ENCODE data around the gene EPB41L3. TPM values are rescaled to one million over a fixed set of nuclear protein-coding genes. Genes with fewer than 3 reads are reported as not detected.

Gene EPB41L3
- total and polyA plus RNA-seq, 2 experiments from 2014 or later, result 20.8 to 24.5 TPM

DNA sequence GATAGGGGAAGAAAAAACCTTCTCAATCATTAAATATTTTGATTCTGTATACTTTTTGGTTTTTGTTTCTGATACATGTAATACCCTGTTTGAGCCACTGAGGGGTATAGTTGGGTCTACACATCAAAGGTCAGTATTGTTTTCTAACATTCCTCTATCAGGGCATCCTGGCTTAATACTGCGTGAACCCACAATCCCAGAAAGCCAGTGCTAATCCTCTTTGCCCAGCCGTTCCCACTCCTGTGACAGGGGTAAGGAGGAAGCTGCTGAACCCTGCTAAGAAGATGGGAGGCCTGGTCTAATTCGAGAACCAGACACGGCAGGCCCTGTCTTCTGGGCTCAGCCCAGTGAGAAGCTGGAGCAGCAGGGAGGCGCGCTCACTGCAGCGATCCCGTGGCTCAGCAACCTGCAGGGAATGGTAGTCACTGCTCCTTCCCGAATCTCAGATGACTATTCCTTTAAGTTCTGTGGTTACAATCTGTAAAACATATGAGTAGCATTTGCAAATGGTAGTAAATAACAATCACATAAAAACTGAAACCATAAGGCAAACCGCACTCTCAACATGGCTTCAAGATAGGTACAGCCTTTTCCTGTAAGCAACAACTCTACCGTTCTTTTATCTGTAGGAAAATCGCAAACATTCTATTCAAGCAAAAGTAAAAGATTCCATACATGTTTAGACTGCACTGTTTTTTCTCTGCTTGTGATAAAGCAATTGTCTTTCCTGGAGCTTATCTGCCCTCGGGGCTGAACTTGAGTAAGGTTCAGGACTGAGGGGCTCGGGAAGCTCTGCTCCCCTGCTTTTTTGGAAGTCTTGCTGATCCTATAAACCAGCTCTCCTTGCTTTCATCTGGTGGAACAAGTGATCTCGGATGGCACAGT is 87.0 kb downstream of the EPB41L3 start:
- peaks cover 27% of the 10 kb centered on the region for H3K4me1 ChIP-seq (ENCODE audit: insufficient read depth)
- WGBS (ENCODE audit: low lambda C conversion rate, missing lambda C conversion rate), result 19% methylated on average over 15 of the region's 15 CpGs
- no peaks in the 10 kb centered on the region for H3K79me2 ChIP-seq
- peak; percentile 32 for DNase-seq (ENCODE audit: low spot score)
- no peaks in the 10 kb centered on the region for H3K27me3 ChIP-seq
- no peaks in the 10 kb centered on the region for H4K20me1 ChIP-seq (ENCODE audit: insufficient read depth, poor library complexity, severe bottlenecking)
- peak overlapping the region; percentile 10 for H3K27ac ChIP-seq
- no peak overlapping the region for H3K4me3 ChIP-seq
- no peaks in the 10 kb centered on the region for H3K36me3 ChIP-seq (replicated peaks; ENCODE audit: insufficient read depth, low read depth)
- peak overlapping the region; percentile 38 for H2AFZ ChIP-seq
- no peak for TF ChIP-seq EZH2 (IDR thresholded peaks at IDR 0.05; ENCODE audit: borderline replicate concordance)
- TF ChIP-seq, protein P1, sequence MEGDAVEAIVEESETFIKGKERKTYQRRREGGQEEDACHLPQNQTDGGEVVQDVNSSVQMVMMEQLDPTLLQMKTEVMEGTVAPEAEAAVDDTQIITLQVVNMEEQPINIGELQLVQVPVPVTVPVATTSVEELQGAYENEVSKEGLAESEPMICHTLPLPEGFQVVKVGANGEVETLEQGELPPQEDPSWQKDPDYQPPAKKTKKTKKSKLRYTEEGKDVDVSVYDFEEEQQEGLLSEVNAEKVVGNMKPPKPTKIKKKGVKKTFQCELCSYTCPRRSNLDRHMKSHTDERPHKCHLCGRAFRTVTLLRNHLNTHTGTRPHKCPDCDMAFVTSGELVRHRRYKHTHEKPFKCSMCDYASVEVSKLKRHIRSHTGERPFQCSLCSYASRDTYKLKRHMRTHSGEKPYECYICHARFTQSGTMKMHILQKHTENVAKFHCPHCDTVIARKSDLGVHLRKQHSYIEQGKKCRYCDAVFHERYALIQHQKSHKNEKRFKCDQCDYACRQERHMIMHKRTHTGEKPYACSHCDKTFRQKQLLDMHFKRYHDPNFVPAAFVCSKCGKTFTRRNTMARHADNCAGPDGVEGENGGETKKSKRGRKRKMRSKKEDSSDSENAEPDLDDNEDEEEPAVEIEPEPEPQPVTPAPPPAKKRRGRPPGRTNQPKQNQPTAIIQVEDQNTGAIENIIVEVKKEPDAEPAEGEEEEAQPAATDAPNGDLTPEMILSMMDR (IDR thresholded peaks at IDR 0.05; ENCODE audit: poor library complexity), result peak; percentile 54
- H3K4me2 ChIP-seq, result peak overlapping the region; percentile 66
- H3K9me3 ChIP-seq (ENCODE audit: low read depth), result no peaks in the 10 kb centered on the region
- H3K9me2 ChIP-seq (replicated peaks; ENCODE audit: insufficient read depth), result no peaks in the 10 kb centered on the region

DNA sequence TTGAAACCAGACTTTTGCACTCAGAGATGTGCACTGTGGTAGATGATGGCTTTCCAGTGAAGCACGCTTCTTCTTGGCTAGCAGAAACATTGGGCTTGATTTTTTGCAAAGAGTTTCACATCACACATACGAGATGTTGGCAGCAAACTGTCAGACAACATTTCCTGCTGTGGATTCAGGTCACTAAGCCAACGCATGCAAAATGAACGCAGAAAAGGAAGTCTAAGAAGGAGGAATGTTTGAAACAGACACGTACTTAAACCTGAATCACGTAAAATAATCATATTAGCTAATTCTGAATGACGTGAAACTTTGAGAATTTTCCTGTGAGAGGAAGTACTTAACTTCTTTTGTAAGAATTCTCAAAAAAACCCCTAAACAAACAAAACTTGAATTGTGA is 88.1 kb downstream of the EPB41L3 start:
- H3K4me1 ChIP-seq (ENCODE audit: insufficient read depth), result peaks cover 17% of the 10 kb centered on the region
- no peak for TF ChIP-seq EZH2 (IDR thresholded peaks at IDR 0.05; ENCODE audit: borderline replicate concordance)
- TF ChIP-seq EZH2phosphoT487 (IDR thresholded peaks at IDR 0.05; ENCODE audit: low read depth, severe bottlenecking, unreplicated experiment), result no peak
- TF ChIP-seq, protein P1 (IDR thresholded peaks at IDR 0.05; ENCODE audit: poor library complexity), result no peak
- no peaks in the 10 kb centered on the region for H3K27me3 ChIP-seq
- H3K4me3 ChIP-seq, result no peak overlapping the region
- no peaks in the 10 kb centered on the region for H3K79me2 ChIP-seq
- H4K20me1 ChIP-seq (ENCODE audit: insufficient read depth, poor library complexity, severe bottlenecking), result no peaks in the 10 kb centered on the region
- H2AFZ ChIP-seq, result no peak overlapping the region
- H3K36me3 ChIP-seq (replicated peaks; ENCODE audit: insufficient read depth, low read depth), result no peaks in the 10 kb centered on the region
- no peak overlapping the region for H3K27ac ChIP-seq
- no peaks in the 10 kb centered on the region for H3K9me2 ChIP-seq (replicated peaks; ENCODE audit: insufficient read depth)
- H3K4me2 ChIP-seq, result no peak overlapping the region
- no peaks in the 10 kb centered on the region for H3K9me3 ChIP-seq (ENCODE audit: low read depth)
- DNase-seq (ENCODE audit: low spot score), result no peak
- WGBS (ENCODE audit: low lambda C conversion rate, missing lambda C conversion rate), result 88% methylated on average over 7 of the region's 7 CpGs

DNA sequence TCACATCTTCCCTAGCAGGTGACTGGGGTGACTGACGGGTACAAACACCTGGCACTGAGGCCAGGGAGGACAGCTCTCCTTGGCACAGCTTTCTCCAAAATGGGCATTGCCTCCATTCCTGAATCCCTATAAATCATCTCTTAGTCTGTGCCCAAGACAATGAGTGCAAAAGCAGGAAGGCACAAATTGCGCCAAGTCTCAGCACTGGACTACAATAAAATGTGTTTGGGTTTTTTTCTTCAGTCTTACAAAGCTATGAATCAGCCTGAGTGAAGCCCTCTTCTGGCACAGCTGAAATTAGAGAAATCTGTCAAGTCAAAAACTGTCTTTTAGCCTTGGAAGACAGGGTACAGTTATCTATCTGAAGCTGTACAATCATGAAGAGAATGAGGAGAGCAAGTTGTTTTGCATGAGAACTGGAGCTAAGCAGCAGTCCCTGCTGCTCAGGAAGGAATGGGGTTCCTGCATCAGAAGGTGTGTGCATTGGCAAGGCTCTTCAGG is 90.8 kb downstream of the EPB41L3 start:
- H3K9me2 ChIP-seq (replicated peaks; ENCODE audit: insufficient read depth), result no peaks in the 10 kb centered on the region
- TF ChIP-seq, protein P1 (IDR thresholded peaks at IDR 0.05; ENCODE audit: poor library complexity), result no peak
- TF ChIP-seq EZH2 (IDR thresholded peaks at IDR 0.05; ENCODE audit: borderline replicate concordance) (no peak), EZH2phosphoT487 (IDR thresholded peaks at IDR 0.05; ENCODE audit: low read depth, severe bottlenecking, unreplicated experiment) (no peak)
- no peaks in the 10 kb centered on the region for H3K9me3 ChIP-seq (ENCODE audit: low read depth)
- no peaks in the 10 kb centered on the region for H4K20me1 ChIP-seq (ENCODE audit: insufficient read depth, poor library complexity, severe bottlenecking)
- no peaks in the 10 kb centered on the region for H3K36me3 ChIP-seq (replicated peaks; ENCODE audit: insufficient read depth, low read depth)
- no peaks in the 10 kb centered on the region for H3K27me3 ChIP-seq
- H3K27ac ChIP-seq, result no peak overlapping the region
- DNase-seq (ENCODE audit: low spot score), result no peak
- H3K4me2 ChIP-seq, result no peak overlapping the region
- H2AFZ ChIP-seq, result no peak overlapping the region
- H3K4me3 ChIP-seq, result no peak overlapping the region
- H3K4me1 ChIP-seq (ENCODE audit: insufficient read depth), result peaks cover 15% of the 10 kb centered on the region
- WGBS (ENCODE audit: low lambda C conversion rate, missing lambda C conversion rate), result 93% methylated on average over 2 of the region's 2 CpGs
- no peaks in the 10 kb centered on the region for H3K79me2 ChIP-seq
